ENCODE measurements around the gene PCDHGB3.

DNA sequence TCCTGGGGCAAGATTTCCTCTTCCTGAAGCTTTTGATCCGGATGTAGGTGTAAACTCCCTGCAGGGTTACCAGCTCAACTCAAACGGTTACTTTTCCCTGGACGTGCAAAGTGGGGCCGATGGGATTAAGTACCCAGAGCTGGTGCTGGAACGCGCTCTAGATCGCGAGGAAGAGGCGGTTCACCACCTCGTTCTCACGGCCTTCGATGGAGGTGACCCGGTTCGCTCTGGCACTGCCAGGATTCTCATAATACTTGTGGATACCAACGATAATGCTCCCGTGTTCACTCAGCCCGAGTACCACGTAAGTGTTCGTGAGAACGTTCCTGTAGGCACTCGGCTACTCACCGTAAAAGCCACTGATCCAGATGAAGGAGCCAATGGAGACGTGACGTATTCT, 14.4 kb upstream of the PCDHGB3 start:
- TF ChIP-seq SIN3A (IDR thresholded peaks at IDR 0.05; ENCODE audit: borderline replicate concordance, insufficient read depth, low read length) (no peak), FOXP2 (optimal IDR thresholded peaks at IDR 0.05; ENCODE audit: borderline replicate concordance, extremely low read depth, extremely low read length, insufficient read depth) (no peak), POLR2AphosphoS5 (IDR thresholded peaks at IDR 0.05; ENCODE audit: low read depth, low read length) (no peak)
- TF ChIP-seq, protein P1, sequence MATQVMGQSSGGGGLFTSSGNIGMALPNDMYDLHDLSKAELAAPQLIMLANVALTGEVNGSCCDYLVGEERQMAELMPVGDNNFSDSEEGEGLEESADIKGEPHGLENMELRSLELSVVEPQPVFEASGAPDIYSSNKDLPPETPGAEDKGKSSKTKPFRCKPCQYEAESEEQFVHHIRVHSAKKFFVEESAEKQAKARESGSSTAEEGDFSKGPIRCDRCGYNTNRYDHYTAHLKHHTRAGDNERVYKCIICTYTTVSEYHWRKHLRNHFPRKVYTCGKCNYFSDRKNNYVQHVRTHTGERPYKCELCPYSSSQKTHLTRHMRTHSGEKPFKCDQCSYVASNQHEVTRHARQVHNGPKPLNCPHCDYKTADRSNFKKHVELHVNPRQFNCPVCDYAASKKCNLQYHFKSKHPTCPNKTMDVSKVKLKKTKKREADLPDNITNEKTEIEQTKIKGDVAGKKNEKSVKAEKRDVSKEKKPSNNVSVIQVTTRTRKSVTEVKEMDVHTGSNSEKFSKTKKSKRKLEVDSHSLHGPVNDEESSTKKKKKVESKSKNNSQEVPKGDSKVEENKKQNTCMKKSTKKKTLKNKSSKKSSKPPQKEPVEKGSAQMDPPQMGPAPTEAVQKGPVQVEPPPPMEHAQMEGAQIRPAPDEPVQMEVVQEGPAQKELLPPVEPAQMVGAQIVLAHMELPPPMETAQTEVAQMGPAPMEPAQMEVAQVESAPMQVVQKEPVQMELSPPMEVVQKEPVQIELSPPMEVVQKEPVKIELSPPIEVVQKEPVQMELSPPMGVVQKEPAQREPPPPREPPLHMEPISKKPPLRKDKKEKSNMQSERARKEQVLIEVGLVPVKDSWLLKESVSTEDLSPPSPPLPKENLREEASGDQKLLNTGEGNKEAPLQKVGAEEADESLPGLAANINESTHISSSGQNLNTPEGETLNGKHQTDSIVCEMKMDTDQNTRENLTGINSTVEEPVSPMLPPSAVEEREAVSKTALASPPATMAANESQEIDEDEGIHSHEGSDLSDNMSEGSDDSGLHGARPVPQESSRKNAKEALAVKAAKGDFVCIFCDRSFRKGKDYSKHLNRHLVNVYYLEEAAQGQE (IDR thresholded peaks at IDR 0.05; ENCODE audit: insufficient read depth in 1 of 2, low read depth in 2 of 2, low read length in 2 of 2) = no peak

Measured in PFSK-1 (cell line).